Stimulated activated CD8-positive, alpha-beta memory T cell treated with anti-CD3 and anti-CD28 coated beads, Interleukin-7, amount 100 ng/mL, for 4 hours (primary cell): Measurements from ENCODE around the gene GADD45B.
A peak's percentile ranks its signal among the peaks of the same experiment; 100 is the strongest.

ENCODE experiments used
- DNase-seq, 2 donors: peaks; one replicate each; pipeline ENCODE4 v3.0.0-alpha.2; 2020; ENCODE audit warnings: low read depth in 2 of 2

Gene GADD45B, protein sequence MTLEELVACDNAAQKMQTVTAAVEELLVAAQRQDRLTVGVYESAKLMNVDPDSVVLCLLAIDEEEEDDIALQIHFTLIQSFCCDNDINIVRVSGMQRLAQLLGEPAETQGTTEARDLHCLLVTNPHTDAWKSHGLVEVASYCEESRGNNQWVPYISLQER

GRCh38 chr19:2475702-2476450 is at the start of gene GADD45B:
GADD45B (plus strand) TSS chr19:2476127; CDS start chr19:2476359, 232 bp downstream.
- DNase-seq, result peak; percentile 97

DNA sequence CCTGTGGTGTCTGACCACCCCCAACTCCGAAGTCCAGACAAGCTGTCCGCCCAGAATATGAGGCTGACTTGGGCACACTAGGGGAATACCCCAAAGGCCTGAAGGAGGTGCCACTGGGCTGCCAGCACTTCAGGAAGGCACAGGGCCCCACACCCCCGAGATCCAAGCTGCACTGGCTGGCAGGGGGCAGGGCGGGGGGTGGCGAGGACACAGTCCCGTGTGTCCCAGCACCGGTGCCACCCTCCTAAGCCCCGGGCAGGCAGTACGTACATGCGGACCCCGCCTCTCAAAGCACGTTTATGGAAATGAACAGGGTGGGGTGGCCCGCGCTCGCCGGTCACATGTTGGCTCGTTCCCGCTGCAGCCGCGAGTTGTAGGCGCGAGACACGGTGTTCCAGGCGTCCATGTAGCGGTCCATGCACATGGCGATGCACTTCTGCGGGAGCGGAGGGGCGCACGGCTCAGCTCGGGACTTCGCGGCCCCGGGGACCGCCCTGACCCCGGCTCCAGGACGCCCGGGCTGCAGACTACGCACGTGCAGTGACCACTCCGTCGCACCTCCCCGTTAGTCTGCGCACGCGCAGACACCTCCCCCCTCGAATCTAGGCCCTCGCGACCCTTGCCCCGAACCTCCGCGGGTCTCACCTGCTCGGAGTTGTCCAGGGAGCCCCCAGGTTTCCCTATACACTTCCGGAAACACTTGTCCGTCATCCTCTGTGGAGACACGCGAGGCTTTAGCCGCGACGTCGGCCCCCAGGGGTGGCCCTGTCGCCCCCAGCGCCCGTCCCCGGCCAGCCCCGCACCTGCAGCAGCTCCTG is 49.1 kb upstream of the GADD45B start:
- peak in 1 of 2 donors; percentile 35 for DNase-seq

- peak; percentile 90 to 96 for DNase-seq
Measured at GRCh38 chr19:2427429-2428320, 48.3 kb upstream of the GADD45B start, which contains the start of gene TIMM13. TIMM13 (minus strand) TSS chr19:2427586; CDS start chr19:2427533, 53 bp downstream.

DNA sequence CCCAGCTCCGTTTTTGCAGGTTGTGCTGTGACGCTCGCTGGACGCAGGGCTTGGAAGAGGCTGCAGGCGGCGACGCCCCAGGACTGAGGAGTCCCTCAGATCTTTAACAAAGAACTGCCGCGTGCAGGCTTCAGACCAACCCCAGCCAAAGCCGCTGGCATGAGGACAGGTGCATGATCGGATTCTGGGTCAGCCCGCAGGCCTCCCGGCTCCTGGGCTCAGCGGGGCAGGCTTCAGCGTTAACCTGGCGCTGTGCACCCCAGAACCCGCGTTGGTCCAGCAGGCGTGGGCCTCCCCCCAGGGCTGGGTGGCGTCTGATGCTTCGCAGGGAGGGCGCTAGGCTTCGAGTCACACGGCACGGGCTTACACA is 47.6 kb upstream of the GADD45B start:
- no peak for DNase-seq

DNA sequence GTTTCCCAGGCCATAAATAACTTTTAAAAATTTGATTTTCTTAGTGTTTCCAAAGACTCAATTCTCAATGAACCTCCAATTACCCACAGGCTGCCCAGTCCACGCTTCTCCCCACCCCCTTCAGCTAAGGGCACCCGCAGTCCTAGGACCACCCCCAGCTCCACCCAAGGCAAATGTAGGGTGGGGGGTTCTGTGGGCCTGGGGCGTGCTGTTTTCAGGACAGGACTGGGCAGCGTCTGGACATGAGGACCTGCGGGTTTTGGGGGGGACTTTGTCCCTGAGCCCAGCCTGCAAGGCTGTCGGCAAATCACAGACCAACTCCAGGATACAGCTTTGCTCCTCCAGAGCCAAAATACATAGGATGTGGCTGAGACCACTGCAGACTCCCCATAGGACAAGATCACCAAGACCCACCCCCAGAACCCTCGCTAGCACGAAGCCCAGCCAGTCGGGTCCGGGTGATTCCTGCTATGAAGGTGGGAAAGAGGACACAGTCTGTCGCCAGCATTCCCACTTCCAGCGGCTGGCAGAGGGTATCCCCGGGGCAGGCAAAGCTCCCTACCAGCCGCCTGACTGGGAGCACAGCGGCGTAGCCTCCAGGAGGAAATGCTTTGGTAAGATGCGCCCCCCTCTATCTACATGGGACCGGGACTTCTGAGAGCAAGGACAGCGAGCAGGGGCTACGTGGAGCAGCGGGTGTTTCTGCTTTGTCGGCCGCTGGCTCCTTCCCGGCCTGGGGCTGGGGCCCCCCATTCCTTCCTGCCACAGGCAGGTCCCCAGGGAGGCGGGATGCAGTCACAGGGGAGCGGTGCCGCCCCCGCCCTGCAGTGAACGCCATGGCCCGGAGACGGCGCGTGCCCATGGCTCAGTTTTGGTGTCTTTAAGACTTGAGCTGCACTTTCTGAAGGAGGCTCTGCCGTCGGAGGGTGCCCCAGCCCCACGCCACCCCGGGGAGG is 46.9 kb upstream of the GADD45B start:
- no peak for DNase-seq

DNA sequence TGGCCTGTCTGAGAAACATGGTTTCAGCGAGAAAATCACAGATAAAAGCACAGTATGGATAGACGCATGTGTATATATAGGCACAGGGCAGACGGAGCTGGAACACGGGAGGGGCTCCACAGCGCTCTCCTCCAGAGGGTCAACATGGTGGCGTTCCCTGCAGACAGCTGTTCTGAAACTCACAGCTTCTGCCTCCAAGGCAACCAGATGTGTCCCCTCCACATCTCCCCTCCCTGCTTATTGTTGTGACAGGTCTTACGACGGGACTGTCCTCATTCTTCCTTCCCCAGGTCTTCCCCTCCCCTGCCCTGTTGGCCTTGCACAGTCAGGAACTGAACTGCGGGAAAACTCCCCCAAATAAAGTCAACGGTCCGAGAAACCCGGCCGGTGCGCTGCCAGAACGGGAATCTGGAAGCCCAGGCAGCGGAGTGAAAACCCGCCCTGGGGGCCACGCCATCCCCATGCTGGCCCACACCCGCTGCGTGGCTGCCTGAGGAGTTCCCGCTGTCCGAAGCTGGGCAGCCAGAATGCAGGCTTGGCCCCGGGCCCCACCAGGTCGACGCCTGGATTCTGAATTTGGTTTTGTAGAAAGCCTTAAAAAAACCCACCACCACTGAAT is 45.9 kb upstream of the GADD45B start:
- no peak for DNase-seq

DNA sequence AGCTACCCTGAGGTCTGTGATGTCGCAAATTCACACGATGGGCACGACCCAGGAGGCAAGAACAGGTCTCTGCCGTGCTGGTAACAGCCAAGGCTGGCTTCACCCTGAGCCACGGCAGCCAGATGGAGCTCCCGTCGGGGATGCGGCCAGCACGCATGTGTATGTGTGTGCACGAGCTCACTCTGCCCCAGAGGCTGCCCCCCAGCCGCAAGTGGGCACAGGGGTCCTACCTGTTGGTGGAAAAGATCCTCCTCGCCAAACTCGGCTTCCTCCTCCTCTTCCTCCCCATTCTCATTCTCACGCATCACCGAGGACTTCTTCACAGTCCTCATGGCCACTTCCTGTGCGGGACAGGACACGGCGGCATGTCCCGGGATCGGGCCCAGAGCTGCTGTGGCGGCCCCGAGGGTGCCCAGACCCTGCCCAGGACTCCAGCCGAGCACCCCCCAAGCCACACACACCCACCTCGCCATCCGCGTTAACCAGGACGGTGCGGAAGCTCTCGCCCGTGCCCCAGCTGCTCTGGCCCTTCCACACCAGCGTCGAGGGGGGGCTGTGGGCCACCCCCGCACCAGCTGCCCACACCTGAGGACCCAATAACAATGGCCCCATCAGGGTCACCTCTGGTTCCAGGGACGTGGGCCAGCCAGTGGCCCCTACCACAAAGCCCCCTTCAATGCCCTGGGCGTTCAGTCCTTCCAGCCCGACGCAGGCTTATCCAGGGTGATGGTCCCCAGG is 44.4 kb upstream of the GADD45B start:
- DNase-seq, result no peak

DNA sequence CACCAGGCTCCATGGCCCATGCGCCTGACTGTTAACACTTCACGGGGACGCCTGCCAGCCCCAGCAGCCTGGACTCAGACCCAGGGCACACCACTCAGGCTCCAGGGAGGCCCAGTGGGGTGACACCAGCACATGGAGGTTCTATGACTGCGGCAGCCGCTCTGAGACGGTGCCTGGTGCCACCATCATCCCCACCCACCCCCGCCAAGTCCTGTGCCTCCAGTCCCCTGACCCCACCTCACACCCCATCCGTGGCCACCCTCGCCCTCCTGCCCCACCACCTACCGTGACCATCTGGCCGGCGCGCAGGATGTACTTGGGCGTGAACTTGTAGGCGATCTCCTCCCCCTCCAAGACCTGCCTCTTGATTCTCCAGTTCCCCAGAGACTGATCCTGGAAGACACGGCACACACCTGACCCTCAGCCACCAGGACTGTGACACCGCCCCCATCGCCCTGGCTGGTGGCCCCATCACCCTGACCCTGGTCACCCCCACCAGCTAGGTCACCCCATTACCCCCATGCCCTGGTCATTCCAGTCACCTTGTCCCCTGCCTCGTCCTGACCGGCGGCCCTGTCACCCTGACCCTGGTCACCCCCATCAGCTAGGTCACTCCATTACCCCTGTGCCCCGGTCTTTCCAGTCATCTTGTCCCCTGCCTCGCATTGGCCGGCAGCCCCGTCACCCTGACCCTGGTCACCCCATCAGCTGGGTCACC is 43.6 kb upstream of the GADD45B start:
- DNase-seq, result no peak

DNA sequence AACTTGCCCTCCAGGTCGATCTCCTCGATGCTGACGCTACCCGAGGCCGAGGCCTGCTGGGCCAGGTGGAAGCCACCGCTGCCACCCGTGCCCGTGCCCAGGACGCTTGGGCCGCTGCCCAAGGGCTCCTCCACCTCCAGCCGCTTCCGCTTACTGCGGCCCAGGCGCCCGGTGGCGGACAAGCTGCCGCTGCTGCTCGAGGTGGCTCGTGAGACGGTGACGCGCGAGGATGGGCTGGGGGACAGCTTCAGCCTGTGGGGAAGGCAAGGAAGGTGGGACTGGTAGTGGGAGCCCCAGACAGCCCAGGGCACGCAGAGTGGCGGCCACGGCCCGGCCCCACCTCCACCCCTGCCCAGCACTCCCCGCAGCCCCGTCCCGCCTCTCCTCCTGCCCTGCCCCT is 42.1 kb upstream of the GADD45B start:
- DNase-seq, result no peak

DNA sequence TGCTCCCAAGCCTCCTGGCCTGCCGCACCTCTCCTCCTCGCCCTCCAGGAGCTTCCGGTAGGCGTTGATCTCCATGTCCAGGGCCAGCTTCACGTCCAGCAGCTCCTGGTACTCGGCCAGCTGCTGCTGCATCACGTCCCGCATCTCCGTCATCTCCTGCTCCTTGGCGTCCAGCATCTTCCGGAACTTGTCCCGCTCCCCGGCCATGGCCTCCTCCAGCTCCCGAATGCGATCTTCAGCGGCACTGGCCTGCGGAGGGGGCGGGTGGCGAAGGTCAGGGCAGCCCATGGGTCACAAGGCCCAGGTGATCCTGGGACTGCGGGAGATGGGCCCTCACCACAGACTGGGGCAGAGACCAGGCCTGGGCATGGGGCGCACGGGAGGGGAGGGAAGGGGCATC is 41.7 kb upstream of the GADD45B start:
- no peak for DNase-seq

DNA sequence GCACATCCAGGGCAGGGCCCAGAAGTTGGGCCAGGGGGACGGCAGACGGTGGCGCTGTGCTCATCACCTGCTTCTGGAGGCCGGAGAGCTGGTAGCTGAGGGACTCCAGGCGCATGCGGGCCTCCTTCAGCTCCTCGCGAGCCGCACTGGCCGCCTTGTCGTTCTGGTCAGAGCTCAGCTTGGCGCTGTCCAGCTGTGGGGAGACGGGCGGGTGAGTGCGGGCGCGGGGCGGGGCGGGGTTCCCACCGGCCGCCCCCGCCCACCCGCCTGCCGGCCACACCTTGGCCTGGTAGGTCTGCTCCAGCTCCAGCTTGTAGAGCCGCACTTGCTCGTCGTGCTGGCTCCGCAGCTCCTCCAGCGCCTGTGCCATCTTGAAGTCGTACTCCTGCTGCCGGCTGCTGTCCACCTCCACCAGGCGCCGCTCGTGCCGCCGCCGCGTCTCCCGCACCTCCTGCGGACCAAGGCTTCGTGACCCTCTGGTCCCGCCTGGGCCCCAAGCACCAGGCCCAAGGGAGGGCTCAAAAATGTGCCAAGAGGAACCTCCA is 41.1 kb upstream of the GADD45B start:
- no peak for DNase-seq

DNA sequence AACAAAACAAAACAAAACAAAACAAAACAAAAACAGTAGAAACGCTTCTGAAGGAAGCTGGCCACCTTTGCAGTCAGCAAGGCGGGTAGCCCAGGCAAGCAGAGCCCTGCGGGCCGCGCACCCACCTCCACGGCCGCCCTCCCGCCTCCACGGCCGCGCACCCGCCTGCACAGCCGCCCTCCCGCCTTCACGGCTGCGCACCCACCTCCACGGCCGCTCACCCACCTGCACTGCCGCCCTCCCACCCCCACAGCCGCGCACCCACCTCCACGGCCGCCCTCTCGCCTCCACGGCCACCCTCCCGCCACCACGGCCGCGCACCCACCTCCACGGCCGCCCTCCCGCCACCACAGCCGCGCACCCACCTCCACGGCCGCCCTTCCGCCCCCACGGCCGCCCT is 39.5 kb upstream of the GADD45B start:
- DNase-seq, result no peak

GRCh38 chr19:2436926-2437325 is 39.0 kb upstream of the GADD45B start:
- DNase-seq, result no peak

DNA sequence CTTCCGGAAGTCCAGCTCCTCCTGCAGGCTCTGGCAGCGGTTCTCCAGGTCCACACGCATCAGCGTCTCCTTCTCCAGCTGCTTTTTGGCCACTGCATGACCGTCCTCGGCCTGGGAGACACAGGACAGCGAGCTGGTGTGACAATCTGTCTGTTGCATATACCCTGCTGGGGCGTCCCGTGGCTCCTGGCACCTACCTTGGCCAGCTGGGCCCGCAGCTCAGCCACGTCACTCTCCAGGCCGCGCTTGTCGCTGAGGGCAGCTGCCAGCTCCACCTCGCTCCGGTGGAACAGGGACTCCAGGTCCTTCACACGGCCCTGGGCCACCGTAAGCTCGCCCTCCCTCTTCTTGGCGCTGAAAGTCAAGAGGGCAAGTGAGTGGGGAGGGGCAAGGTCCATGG is 37.7 kb upstream of the GADD45B start:
- no peak for DNase-seq

GRCh38 chr19:2440515-2440914 is 35.4 kb upstream of the GADD45B start:
- DNase-seq, result no peak

- DNase-seq, result no peak
Measured at GRCh38 chr19:2441096-2441752, 34.7 kb upstream of the GADD45B start.

- DNase-seq, result no peak
Measured at GRCh38 chr19:2443116-2443784, 32.7 kb upstream of the GADD45B start.
